ENCODE data around the gene CRHR1. TPM values are rescaled to one million over a fixed set of nuclear protein-coding genes. Genes with fewer than 3 reads are reported as not detected.
A peak's percentile ranks its signal among the peaks of the same experiment; 100 is the strongest.

CRHR1 gene
- total RNA-seq, 4 donors from 2014 or later: 0.40 TPM; not detected in 3

DNA sequence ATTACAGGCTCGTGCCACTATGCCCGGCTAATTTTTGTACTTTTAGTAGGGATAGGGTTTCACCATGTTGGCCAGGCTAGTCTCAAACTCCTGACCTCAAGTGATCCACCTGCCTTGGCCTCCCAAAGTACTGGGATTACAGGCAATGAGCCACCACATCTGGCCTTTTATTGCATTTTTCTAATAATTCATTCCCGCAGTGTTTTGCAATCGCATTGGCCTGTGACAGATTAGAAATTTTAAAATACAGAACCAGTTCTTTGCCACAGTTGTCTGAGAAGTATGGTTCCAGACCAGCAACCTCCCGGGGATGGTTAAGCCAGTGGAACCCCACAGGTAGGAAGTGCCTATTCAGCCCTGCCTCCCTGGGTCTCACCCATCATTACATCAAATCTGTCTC, 3.2 kb upstream of the CRHR1 start:
- H3K36me3 ChIP-seq: no peaks in the 10 kb centered on the region
- peaks cover 8 to 24% (median 16%) of the 10 kb centered on the region in 4 donors for H3K4me1 ChIP-seq
- TF ChIP-seq POLR2A (IDR thresholded peaks at IDR 0.05) (no peak), CTCF (IDR thresholded peaks at IDR 0.05) (no peak)
- H3K27me3 ChIP-seq: peaks cover 0 to 7% of the 10 kb centered on the region in 2 donors
- H3K4me3 ChIP-seq: no peak overlapping the region
- H3K9me3 ChIP-seq: no peaks in the 10 kb centered on the region
- no peak overlapping the region for H3K27ac ChIP-seq
- DNase-seq: no peak

DNA sequence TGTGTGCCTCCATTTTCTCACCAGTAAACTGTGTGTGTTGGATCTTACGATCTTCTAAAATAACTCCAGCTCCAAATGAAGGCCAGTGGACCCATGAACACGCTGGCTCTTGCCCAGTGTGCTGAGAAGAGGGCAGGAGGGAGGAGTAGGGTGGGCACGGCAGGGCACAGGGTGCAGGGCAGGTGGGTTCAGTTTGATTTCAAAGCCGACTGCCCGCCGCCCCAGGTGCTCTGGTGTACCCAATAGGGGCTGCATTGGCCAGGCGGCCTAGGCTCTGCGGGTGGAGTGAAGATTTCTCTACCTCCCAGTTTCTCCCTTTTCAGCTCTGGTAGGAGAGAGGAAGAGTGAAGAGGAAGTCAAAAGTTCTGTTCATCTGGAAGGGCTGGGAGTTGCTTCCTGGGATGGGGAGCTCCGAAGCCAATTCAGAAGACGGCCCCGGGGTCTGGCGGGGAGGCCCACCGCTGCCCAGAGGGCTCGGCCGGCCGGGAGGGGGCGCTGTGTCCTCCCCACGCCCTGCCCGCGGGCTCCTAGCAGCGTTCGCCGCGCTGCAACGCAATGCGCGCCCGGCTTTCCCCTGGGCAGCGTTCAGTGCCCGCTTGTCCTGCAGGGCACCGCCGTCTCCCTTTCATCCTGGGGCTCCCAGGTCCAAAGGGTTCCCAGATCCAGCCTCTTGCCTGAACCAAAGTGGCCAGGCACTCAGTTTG, 1.1 kb upstream of the CRHR1 start:
- TF ChIP-seq CTCF (IDR thresholded peaks at IDR 0.05): peak in 4 of 6 experiments; percentile 15 to 39 (median 32)
- TF ChIP-seq POLR2A (IDR thresholded peaks at IDR 0.05): no peak
- H3K4me3 ChIP-seq: peak overlapping the region; percentile 23 to 62 (median 50)
- DNase-seq: no peak
- peaks cover 0 to 7% of the 10 kb centered on the region in 2 donors for H3K27me3 ChIP-seq
- peaks cover 8 to 24% (median 16%) of the 10 kb centered on the region in 4 donors for H3K4me1 ChIP-seq
- H3K27ac ChIP-seq: no peak overlapping the region
- H3K36me3 ChIP-seq: no peaks in the 10 kb centered on the region
- no peaks in the 10 kb centered on the region for H3K9me3 ChIP-seq

GRCh38 chr17:45783593-45784292, 377 bp upstream of the CRHR1 start:
- Histone ChIP-seq H3K27me3 (peaks cover 0 to 7% of the 10 kb centered on the region in 2 donors), H3K36me3 (no peaks in the 10 kb centered on the region), H3K27ac (no peak overlapping the region), H3K4me3 (peak overlapping the region; percentile 23 to 62 (median 50)), H3K4me1 (peaks cover 8 to 24% (median 16%) of the 10 kb centered on the region in 4 donors), H3K9me3 (no peaks in the 10 kb centered on the region)
- TF ChIP-seq POLR2A (IDR thresholded peaks at IDR 0.05) (no peak), CTCF (IDR thresholded peaks at IDR 0.05) (no peak)
- DNase-seq: no peak

DNA sequence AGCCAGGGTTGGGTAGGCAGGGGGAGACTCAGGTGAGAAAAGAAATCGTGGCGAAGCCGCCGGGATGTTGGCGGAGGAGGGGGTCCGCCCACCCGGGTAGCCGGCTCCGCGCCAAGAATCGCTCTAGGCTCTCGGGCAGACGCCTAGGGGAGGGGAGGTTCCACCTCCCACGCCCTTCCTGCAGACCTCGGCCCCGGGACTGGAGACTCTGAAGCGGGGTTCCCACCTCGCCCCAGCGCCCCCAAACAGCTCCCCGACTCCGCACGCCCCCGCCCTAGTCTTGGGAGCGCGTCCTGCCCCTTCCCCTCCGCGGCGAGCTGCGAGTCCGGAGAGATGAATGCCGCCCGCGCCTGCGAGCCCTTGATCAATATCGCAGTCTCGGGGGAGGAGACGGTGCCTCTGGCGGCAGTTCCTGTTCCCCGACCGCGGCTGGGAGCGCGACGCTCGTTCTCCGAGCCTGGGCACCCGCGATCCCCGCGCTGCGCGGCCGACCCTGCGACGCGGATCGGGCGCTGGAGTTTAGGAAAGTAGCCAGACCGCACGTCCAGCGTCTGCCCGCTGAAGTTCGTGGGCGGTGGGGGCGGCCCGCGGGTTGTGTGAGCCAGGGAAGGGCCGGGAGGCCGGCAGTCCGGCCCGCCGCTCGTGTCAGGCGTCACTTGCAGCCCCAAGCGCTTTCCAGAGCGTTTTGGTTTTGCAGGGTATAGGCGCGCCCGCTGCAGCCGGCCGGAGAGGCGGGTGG, 790 bp downstream of the CRHR1 start:
- H3K4me3 ChIP-seq: peak overlapping the region; percentile 23 to 62 (median 50)
- no peaks in the 10 kb centered on the region for H3K36me3 ChIP-seq
- H3K4me1 ChIP-seq: peaks cover 8 to 24% (median 16%) of the 10 kb centered on the region in 4 donors
- H3K27me3 ChIP-seq: peaks cover 0 to 7% of the 10 kb centered on the region in 2 donors
- no peak for TF ChIP-seq POLR2A (IDR thresholded peaks at IDR 0.05)
- no peak for TF ChIP-seq CTCF (IDR thresholded peaks at IDR 0.05)
- DNase-seq: peak; percentile 23 to 63 (median 58)
- no peaks in the 10 kb centered on the region for H3K9me3 ChIP-seq
- H3K27ac ChIP-seq: no peak overlapping the region

- Histone ChIP-seq H3K9me3 (no peaks in the 10 kb centered on the region), H3K36me3 (no peaks in the 10 kb centered on the region), H3K27me3 (peaks cover 0 to 7% of the 10 kb centered on the region in 2 donors), H3K27ac (no peak overlapping the region), H3K4me3 (peak overlapping the region; percentile 23 to 62 (median 50)), H3K4me1 (peaks cover 8 to 24% (median 16%) of the 10 kb centered on the region in 4 donors)
- no peak for DNase-seq
- TF ChIP-seq POLR2A (IDR thresholded peaks at IDR 0.05) (no peak), CTCF (IDR thresholded peaks at IDR 0.05) (no peak)
These were observed 1.5 kb downstream of the CRHR1 start for GRCh38 chr17:45785480-45786193.
